Stimulated activated CD8-positive, alpha-beta memory T cell treated with anti-CD3 and anti-CD28 coated beads, Interleukin-15, amount 100 ng/mL, for 4 hours (primary cell): Measurements from ENCODE around the gene SUMF1.

Source experiments
- DNase-seq, 2 donors: peaks; one replicate each; pipeline ENCODE4 v3.0.0-alpha.2; 2020; ENCODE audit warnings: low read depth in 2 of 2

SUMF1 gene

GRCh38 chr3:4387210-4388204 lies 79.6 kb downstream of the SUMF1 start:
- DNase-seq: no peak

GRCh38 chr3:4385201-4385600 lies 81.9 kb downstream of the SUMF1 start:
- no peak for DNase-seq

GRCh38 chr3:4380013-4380412 lies 87.1 kb downstream of the SUMF1 start:
- DNase-seq: no peak

DNA sequence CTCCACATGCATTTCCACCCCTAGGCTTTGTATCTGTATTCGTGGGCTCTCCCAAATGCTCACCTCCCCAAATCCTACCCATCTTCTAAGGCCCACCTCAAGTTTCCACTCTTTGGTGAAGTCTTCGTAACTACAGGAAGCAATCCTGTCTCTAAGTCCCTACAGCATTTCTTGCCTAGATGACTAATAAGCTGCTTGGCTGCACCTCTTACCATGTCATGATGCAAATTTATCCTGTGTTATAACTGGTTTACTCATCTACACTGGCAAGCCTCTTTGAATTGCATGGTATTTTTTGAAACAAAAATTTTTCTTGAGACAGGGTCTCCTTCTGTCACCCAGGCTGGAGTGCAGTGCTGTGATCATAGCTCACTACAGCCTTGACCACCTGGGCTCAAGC lies 90.6 kb downstream of the SUMF1 start:
- DNase-seq: no peak

DNA sequence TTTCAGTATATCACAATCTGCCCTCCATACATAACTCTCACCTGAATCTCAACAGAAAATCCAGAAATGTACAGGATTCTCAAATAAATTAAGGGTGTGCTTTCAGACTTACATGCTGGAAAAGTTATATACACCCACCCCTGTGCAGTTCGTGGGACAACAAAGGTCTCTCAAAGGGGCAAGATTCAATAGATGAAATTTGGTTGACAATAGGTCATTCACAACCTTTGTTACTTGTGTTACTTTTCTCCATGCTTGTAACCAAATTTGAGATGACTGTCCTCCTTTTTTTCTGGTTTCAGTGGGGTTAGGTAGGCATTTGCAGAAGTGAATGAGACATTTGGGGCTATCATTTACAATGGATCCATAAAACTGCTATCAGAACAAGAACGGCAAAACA lies 91.2 kb downstream of the SUMF1 start:
- no peak for DNase-seq

GRCh38 chr3:4373669-4374068 lies 93.4 kb downstream of the SUMF1 start:
- no peak for DNase-seq

- DNase-seq: no peak
Measured at GRCh38 chr3:4362523-4362922, 104.5 kb downstream of the SUMF1 start.

- no peak for DNase-seq
Measured at GRCh38 chr3:4360817-4361216, 106.3 kb downstream of the SUMF1 start.

DNA sequence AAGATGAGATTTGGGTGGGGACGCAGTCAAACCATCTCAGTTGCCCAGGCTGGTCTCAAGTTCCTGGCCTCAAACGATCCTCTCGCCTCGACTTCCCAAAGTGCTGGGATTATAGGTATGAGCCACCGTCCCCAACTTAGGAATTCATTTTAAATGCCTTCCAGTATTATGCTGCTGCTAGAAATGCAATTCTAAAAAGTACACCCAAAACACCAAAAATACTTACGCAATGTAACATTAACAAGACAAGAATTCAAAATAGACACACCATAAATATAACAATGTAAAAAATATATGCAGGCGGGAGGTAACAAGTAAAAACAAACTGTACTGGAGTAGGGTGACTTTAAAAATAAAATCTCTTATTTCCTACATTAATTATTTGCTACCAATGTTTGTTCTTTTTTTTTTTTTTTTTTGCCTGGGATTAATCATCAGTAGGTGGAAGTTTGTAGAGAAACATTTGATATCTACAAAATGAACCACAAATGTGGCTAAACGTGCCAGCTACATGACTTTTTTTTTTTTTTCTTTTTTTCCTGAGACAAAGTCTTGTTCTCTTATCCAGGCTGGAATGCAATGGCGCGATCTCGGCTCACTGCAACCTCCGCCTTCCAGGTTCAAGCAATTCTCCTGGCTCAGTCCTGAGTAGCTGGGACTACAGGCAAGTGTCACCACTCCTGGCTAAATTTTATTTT lies 107.1 kb downstream of the SUMF1 start:
- no peak for DNase-seq

GRCh38 chr3:4358273-4358672 lies 108.8 kb downstream of the SUMF1 start:
- DNase-seq: no peak

- DNase-seq: no peak
Measured at GRCh38 chr3:4356546-4357410, 110.3 kb downstream of the SUMF1 start.

DNA sequence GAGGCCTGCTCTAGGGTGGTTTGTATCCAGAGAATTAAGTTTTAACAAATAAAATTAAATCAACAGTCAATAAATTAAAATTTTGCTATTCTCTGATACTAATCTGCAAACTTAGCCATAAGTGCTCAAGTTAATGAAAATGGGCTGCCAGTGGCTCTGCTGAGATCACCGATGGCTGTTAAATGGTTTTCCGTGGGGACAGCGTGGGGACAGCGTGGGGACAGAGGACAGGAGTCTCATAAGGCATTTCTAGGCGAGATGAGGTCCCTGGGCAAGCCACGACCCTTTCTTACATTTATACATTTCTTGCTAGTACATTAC lies 110.9 kb downstream of the SUMF1 start:
- DNase-seq: no peak

DNA sequence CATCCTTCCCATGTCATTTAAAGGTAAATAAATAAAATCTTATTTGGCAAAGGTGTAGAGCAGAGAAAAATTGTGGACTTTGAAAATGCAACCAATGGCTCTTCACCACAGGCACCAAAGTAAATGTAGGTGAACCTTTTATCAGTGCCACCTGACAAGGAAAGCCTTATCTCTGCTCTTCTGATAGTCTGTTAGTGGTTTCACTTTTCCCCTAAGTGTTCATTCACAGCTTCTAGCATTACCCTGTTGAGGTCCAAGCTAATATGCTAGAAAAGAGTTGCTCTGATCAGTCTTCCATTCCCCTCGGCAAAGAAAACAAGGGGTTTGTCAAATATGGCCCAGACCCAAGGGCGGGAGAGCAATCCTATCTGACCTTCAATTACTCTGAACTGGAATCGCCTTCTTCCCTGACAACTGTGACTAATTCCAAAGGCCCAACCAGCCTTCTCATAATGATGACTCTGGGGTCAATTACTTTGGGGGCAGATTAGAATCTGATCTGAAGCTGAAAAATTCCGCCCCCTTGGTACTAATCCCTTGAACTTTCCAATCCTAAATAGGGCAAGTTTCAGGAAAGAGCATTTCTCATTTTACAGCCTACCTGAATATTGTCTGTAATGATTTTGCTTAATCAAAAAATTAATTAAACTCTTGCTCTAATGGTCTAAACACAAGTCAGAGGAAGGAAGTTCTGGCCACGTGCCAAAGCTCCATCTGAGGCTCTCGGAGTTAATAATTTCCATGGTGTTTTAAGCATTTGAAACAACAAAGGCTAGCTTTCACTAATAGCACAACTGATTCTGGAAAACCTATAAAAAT lies 111.5 kb downstream of the SUMF1 start:
- no peak for DNase-seq

GRCh38 chr3:4351872-4352271 lies 115.2 kb downstream of the SUMF1 start:
- DNase-seq: no peak

DNA sequence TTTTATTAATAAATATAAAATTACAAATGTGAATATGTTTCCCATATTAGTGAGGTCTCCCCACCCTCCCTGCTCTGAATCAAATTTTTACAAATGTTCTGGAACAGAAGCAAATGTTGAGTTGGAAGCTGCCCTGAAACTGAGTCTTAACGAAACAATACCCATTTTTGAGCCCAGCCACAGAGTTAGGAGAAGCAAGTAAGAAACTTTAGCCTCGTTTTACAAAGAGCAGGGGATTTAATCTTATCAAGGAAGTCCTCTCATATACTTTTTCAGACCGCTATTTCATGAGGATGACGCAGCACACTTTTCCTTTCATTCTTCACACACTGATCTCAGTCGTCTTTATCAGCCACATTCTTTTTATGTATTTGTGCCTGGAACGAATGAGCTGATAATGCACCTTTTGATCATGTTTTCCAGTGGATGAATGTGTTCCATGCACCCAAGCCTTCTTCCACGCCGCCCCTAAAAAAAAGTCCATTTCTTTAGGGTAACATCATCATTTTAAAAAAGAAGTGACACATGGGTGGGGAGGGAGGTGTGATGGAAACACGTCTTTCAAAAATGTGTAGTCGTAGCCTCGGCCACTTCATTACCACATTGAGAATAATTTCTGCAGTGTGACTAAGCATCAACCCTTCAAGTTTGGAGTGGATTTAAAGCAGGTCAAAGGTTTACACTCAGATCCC lies 115.8 kb downstream of the SUMF1 start:
- DNase-seq: peak; percentile 1 to 19

DNA sequence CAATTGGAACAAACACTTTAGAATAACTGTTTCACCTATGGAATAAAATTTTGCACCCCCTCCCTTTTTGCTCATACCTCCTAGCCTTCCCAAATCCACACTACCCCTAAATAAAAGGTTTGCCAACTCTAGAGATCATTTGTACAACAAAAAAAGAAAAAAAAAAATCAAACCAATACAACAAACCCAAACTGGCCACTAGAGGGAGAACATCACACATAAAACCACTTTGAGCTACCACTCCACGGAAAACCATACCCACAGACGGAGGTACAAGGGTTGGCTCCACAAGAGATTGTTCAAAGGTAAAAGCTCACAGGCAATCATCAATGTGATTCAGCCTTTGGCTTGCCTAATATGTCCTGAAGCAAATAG lies 116.3 kb downstream of the SUMF1 start:
- peak; percentile 6 to 33 for DNase-seq

DNA sequence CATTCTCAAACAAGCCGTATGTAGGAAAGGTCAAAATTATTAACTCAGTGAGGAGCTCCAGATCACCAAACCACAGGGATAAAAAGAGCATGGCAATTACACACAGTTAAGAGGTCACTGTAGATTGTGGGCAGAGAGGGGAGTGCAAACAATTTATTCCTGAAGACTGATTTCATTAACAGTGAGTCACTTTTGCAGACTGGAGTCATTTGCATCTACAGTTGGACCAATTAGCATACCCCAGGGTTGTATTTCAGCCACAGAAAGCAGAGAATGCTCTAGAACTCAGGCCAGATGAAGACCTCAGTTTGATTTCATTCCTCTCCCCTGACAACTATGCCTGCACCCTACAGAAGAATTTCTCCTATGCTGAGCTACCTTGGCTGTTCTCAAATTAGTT lies 123.8 kb downstream of the SUMF1 start:
- DNase-seq: no peak

DNA sequence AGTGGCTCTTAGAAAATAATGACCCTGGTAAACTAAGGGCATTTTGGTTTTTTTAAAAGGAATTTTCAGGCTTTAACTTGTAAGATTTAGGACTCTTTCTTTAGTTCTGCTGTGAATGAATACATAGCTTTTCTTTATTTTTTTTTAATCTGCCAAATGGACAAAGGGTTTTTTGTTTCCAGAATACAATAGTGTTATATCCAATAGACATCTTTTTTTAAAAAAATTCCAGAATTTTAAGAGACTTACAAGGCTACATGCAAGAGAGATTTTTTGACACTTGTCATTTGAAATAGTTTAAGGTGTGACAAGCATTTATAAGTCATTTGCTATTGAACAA lies 125.8 kb downstream of the SUMF1 start:
- DNase-seq: no peak

GRCh38 chr3:4340411-4341335 lies 126.4 kb downstream of the SUMF1 start:
- DNase-seq: no peak

DNA sequence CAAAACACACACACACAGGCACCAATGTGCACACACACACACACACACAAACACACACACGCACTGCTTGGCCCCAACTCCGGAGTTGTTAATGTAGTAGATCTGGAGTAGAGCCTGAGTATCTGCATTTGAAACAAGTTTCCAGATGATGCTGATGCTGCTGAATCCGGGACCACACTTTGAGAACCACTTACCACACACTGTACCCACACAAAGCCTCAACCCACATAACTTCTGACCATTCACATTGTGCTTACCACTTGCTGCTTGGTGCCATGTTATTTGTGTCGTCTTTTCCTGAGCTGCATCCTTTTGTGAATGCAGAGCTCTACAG lies 127.0 kb downstream of the SUMF1 start:
- DNase-seq: no peak
